NCI-H1436 (cell line): ENCODE results near the gene GCH1.
"Not testable (repeated sequence)": the region's sequence is repeated elsewhere in the genome, so short reads cannot be mapped to it uniquely, and the experiment has no call there.

Experiments
- DNase-seq: peaks from one replicate; lab custom pipeline; 2025; lab: John Stamatoyannopoulos, UW

The GCH1 gene

DNA sequence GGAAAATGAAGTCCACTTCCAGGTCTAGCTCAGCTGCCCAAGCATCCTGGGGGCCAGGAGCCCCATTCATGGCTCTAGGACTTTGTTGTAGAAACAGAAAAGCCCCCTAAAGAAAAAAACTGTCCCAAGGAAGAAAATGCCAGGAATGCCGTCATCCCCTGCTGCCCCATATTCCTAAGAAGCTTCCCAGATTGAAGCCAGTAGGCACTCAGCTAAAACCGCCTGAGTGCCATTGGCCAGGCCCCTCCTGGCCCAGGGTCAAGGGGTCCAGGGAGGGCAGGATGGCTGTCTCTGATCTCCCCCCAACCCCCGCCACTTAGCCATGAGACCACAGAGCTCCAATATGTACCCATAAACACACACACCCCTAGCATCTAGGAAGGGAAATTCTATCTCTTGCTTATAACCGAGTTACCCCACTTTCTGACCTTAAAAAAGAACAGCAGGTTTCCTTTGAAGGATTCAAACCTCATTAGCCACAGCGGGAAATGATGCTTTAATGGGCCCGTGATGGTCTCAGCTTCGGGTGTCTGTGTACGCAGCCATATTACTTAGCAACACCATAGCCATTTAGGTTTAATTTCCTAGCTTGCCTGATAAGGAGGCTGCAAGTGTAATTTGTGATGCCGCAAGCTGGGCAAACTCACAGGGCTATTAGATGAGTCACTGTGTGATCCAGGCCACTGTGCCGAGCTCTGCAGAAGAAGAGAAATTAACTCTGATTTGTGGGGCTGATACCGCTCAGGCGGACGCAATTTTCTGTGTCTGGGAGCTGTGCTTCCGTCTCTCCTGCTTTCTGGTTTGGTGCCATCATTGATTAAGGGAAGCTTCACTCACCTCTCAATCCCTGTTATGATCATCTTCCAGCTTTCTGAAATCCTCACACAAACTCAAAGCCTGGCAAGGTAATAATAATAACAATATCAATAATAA is 84.2 kb downstream of the GCH1 start:
- DNase-seq = peak; percentile 93

DNA sequence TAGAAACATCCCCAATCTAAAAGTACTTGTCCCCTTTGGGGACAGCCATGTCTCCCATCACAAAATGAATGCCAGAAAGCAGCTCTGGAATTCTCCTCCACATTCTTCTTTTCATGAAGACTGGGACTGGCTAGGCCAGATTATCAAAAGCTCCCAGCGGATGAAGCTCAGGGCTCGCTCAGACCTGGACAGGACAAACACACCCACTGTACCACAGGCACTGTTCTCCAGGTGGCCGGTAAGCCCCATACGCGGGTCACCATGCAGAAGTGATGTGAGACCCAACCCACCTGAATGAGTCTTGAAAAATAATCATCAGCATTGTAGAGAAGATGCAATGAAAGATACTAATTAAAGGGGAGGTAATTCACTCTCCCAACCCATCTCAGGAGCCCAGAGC is 85.1 kb downstream of the GCH1 start:
- no peak for DNase-seq

DNA sequence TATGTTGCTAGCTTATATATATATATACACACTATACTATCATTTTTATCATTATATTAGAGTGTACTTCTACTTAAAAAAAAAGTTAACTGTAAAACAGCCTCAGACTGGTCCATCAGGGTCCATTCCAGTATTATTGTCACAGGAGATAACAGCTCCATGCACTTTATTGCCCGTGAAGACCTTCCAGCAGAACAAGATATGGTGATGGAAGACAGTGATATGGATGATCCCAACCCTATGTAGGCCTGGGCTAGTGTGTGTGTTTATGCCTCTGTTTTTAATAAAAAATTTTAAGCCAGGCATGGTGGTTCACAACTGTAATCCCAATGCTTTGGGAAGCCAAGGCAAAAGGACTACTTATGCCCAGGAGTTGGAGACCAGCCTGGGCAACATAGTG is 86.2 kb downstream of the GCH1 start:
- DNase-seq = no peak

DNA sequence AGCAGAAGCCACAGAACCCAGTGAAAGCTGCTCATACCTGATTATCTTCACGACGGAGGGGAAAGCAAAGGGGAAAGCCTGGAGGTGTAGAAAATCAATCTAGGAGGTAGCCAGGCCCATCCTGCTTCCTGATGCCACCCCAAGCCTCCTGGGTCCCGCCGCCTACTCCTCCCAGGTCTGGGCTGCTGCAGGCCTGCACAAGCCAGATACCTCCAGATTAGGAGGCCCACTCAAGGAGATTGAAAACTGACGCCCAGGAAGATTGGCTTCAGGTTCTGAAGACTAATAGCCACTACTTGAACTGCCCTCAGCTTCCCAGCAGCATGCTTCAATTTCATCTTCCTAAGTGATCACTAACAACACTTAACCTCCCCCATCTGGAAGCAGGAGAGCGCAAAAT is 87.1 kb downstream of the GCH1 start:
- DNase-seq = no peak

DNA sequence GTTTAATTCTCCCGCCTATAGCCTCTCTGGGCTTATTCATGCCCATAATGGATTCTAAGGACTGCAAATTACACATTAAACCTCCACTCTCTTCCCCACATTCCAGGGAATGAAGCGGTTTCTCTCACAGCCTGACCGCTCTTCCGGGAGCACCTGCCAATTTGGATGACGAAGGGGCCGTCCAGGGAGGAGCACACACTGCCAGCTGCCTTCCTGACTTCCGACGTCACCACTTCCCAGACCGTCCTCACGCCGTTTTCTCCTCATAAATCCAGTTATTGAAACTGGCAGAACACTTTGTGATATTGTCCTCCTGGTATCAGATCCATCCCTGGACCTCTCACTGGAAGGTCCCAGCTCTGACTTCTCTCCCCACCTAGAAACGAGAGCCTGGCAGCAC is 87.6 kb downstream of the GCH1 start:
- no peak for DNase-seq

DNA sequence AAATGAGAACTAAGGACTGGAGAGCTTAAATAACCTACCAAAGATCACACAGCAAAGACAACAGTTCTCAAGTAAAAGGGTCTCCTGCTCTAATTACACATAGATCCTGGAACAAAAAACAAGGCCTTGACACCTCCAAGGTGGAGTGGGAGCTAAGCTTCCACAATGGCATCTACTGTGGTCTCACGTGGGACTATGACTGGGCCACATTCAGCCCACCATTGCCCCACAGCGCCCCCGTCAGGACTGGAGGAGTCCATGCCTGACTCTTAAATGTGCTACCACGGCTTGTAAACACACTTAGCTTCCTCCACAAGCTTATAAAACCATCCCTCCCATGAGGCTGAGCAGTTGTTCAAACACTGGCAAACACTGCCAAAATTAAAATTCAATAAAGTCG is 88.5 kb downstream of the GCH1 start:
- no peak for DNase-seq

DNA sequence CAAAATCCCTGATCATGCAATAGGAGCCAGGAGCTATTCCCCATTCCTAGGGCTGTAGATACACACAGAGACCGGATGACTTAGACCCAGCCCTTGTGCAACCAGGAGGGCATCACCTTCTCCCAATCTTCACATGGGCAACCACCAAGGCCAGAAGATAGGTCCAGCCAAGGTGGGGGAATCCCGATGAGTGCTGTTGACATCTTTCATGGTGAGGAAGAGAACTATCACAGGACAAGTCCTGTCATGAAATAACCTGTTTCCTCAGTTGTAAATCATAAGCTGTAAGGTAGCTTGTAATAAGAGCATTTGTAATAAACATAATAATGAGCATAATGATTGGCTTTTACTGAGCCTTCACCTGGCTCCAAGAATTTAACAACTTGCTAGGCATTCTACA is 89.5 kb downstream of the GCH1 start:
- no peak for DNase-seq

DNA sequence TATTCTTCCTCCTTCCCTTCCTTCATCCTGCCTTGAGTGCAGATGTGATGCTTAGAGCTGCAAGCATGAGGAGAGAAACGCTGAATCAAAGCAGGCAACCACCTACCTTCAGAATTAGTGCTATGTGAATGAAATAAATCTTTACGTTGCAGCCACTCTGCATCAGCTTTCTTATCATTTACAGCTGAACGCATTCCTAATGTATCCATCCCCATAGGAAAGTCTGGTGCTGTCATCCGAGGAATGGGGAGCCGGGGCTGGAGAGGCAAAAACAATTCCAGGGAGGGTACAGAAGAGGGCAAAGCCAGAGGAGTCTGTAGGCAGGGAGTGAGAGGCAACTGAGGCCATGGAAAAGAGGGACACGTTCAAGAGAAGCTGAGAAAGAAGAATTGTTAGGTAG is 90.0 kb downstream of the GCH1 start:
- DNase-seq = no peak

DNA sequence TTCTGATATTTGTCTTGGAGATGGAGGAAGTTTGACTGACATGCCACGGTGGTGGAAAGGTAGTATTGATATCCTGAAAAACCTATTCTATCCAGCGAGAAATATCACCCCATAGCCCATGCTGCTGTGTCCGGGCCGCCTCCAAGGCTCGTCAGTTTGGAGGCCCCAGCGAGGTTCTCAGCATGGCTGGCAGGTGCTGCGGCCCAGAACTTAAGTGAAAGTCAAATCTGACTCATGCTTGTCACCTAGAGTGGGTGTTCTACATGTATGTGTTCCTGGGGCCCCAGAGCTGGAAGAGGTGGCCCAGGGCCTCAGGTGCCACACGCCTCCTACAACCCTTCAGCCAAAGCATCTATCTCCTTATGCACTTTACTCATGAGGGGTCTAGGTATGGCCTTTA is 92.9 kb downstream of the GCH1 start:
- no peak for DNase-seq

DNA sequence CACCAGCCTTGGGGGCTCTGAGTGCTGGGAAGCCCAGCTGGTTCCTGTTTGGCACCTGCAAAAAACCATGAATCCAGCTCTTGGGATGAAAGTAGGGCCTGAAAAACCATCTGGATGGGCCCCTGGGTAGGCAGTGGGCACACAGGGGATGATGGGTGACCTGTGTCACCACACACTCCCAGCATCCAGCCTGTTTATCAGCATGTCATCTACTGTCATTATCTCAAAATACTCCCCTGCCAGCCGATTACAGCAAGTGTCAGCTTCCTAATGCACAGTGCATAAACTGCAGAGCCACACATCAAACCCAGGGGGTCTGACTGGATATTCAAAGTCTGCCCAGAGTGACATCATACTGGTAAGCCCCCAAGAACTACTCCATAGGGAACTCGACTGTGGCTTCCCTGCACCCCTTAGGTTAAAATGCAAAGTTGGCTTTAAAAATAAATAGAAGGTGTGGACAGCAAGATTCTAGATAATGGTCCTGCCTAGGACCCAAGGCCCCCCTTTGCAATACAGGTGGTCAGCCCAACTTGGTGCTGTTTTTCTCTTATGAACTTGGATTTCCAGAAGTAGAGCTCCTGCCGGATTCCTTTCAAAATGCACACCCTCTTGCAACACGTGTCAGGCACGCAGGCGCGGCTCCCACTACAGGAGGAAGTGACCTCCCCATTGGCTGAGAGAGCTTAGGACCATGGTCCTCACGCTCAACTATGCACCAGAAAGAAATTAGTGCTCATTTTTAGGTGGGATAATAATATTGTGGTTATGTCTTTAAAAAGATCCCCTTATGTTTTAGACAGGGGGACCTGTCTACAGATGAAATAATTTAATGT is 94.1 kb downstream of the GCH1 start:
- DNase-seq = no peak

DNA sequence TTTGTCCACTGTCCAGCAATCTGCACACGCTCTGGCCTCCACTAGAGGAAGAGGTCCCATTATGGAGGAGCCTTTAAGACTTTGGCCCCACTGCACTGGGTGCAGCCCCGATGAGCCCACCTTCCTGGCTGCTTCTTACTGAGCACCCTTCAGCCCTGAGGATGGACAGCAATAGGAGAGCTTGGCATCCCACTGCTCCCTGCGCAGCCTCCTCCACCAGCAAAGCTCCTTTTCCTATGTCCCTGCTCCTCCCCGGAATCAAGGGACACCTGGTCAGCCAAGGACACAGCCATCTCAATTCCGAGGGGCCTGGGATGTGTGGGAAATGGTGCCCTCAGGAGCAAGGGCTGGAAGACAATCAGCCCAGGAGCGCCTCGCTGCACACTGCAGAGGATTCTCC is 94.7 kb downstream of the GCH1 start:
- no peak for DNase-seq

DNA sequence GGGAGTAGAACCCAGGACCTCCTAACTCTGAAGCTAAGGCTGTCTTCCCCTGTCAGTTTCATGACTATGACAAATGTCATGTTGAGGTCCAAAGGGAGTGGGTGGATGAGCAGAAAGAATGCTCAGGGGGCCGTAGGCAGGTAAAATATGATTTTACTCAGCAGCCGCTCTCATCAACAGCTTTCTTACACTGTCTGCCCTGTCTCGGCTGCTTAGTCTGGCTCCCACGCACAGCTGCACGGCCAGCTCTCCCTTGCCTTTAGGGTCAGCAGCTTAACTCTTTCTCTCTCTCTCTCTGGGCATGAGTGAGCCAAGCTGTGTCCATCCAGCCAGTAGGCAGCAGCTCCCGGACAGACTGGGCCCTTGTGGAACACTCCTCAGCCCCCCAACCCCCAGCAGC is 95.2 kb downstream of the GCH1 start:
- DNase-seq = no peak

DNA sequence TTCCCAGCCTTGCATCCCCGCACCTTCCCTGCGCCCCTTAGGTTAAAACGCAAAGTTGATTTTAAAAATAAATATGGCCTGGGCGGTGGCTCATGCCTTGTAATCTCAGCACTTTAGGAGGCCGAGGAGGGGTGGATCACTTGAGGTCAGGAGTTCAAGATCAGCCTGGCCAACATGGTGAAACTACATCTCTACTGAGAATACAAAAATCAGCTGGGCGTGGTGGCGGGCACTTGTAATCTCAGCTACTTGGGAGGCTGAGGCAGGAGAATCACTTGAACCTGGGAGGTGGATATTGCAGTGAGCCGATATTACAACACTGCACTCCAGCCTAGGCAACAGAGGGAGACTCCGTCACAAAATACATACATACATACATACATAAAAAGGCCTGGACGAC is 96.0 kb downstream of the GCH1 start:
- DNase-seq = no peak

DNA sequence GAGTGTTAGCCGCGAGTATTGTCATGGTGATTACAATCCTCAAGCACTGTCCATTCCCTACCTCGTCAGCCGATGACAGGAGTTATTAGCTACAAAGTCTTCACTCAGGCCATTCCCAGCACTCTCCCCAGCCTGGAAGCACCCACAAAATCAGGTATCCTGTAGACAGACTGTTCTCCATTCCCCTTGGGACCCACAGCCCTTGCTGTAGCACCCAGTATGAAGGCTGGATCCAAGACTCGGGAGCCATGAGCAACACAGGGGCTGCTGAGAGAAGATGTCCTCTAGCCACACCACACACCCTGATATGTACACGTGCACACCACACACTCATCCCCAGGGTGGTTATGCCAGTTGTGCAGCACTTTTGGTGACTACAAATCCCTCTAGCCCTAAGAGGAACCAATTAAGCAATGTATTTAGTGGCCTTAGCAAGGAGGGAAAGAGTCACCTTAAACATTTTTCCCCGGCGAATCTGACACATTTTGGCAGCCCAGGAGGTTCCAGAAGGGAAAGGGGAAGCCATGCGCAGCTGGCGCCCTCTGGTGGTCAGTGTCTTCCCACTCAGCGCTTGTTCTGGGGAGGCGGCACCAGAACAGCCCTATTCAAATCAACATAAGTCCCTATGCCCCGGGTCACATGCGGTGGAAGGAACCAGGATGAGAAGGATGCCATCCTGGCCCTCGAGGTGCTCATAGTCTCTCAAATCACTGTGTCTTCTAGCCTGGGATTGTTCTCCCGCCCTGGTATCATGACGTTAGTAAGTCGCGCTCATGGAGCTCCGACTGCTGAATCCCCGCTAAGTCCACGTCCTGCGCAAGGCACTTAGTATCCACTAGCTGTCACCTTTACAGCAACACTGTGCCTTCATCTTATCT is 96.9 kb downstream of the GCH1 start:
- peak; percentile 76 for DNase-seq

DNA sequence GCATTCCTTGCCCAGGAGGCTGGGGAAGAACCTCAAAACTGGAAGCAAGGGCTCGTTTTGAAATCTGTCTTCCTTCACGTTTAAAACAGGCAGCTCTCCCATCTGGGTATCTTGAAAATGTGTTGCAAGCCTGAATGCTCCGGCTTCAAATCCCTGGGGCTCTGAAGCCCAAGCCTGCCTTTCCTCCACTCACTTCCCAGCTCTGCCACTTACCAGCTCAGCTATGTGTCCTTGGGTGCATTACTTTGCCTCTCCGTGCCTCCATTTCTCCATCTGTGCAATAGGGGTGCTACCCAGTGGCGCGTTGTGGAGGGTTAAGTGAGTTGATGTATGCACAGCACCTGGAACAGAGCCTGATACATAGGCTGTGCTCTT is 97.6 kb downstream of the GCH1 start:
- no peak for DNase-seq

DNA sequence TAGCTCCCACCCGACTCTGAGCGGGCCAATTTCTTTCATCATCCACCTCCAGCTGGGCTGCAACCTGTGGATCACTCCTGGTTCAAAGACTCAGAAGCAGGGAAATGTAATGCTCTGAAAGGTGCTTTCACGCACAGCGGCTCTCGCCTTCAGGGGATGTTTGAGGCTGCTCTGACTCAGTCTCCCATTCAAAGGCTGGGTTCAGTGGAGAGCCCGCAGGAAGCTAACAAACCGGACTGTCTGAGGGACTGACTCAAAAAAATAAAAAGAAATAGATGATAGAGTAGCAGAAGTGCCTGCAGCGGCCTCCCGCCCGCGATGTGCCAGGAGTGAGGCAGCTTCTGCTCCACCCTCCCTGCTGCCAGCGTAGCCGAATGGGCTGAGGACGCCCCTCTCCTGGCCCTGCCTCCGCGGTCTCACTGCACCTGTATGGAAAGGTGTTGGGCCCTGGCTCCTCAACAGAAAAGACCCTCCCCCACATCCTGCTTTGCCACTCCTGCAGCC is 98.0 kb downstream of the GCH1 start:
- peak; percentile 24 for DNase-seq

DNA sequence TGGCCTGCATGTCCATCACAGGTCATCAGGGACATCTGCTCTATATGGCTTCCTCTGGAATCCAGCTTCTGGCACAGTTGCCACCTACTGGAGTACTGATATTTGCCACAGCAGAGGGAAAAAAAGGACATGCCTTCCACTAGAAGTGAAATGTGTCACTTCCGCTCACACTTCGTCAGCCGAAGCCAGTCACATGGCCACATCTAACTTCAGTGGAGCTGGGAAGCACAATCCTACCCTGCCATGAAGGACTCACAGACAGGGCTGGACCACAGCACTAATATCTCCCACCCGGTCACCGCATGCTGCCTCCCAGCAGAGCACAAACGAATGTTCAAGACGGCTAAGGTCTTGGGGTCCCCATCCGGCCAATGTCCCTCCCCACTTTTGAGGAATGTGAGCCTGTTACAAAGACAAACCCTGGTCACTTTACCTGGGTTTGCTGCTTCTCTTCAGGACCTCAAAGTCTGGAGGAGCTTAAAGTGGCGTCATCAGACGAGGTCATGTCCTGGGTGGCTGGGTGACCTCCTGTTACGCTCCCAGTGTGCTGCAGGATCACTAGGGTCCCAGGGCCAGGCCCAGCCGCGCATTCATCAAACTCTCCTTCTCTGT is 98.6 kb downstream of the GCH1 start:
- DNase-seq = no peak

DNA sequence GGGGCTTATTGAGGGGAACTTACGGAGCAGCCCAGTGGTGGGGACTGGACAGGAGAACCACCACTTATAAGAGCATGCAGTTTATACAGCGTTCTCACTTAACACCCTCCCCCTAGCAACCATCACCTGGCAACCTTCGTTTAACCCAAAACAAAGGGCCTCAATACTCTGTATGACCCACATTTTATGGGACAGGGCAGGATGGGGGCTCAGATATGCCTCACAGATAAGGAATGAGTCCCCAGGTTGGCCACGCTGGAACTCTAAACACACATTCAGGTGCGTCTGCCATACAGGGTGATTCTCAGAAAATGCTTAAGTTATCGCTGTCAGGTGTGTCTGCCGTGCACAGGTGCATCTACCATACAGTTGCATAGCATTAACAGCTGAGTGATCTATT is 99.2 kb downstream of the GCH1 start:
- DNase-seq = no peak

DNA sequence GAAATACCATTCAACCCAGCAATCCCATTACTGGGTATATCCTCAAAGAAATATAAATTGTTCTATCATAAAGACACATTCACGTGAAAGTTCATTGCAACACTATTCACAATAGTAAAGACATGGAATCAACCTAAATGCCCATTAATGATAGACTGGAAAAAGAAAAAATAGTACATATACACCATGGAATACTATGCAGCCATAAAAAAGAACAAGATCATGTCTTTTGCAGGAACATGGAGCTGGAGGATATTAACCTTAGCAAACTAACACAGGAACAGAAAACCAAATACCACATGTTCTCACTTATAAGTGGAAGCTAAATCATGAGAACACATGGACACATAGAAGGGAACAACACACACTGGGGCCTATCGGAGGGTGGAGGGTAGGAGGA is 101.1 kb downstream of the GCH1 start:
- not testable (repeated sequence) for DNase-seq

DNA sequence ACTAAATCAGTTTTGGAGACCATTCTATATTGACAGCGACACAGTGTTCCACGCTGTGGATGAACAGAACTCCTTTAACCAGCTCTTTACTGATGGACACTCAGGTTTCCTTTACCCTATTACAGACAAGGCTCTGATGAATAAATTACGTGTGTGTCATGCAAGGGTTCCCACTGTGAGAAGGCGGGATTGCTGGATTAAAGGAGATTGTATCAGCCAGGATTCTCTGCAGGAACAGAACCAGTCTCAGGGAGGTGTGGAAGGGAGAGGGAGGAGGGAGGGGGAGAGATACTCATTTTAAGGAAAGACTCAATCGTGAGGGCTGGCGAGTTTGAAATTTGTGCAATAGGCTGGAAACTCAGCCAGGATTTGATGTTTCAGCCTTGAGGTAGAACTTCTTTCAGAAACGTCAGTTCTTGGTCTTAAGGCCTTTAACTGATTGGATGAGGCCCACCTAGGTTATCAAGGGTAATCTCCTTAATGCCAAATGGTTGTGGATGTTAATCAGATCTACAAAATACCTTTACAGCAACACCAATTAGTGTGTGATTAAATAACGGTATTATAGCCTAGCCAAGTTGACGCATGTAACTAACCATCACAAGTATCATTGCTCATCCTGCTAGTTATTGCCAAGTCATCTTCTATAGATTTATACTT is 104.0 kb downstream of the GCH1 start:
- no peak for DNase-seq

DNA sequence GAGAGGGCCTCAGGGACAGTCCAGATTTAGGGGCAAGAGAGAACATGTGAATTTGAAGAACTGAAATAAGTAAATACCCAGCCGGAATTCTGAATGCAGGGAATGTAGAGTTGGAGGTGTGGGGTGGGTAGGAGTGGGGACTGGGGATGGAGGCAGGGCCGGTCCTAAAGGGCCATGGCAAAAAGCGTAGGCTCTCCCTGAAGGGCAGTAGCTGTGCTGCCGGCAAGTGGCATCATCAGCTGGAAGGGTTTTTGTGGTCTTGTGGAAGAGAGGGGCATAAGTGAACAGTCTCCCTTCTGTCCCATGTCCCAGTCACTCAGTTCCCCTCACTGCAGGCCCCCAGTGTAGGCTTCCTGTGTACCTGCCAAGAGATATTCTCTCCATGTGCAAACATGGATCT is 104.6 kb downstream of the GCH1 start:
- no peak for DNase-seq
